B cell (primary cell): ENCODE data around the gene NDC80. TPM values are rescaled to one million over a fixed set of nuclear protein-coding genes. Genes with fewer than 3 reads are reported as not detected.

Source experiments
- ATAC-seq: fragments of 200-7000 bp; cut with Tn5 transposase; one replicate; pipeline ENCODE4 v1.10.0; 2021; ENCODE audit warnings: low read depth, mild to moderate bottlenecking, moderate number of reproducible peaks, moderate library complexity
- CTCF ChIA-PET: fragments of 350-600 bp; sonication (Branson Sonifier 250); formaldehyde crosslinking; loops from one replicate; lab custom pipeline; 2021; ENCODE audit warnings: antibody characterized with exemption, inconsistent platforms; lab: Charles Lee
- POLR2A ChIA-PET: fragments of 350-600 bp; sonication (Branson Sonifier 250); formaldehyde crosslinking; loops from one replicate; lab custom pipeline; 2021; ENCODE audit warnings: antibody characterized with exemption; lab: Charles Lee
- DNase-seq: peaks from one replicate; pipeline ENCODE4 v3.0.0; 2013
- H2AFZ ChIP-seq: 2 replicates; pipeline ENCODE4 v1.6.1; 2012; ENCODE audit warnings: mild to moderate bottlenecking, low read depth, low read length; ENCODE audit not compliant: insufficient read depth, poor library complexity, severe bottlenecking
- H3K27ac ChIP-seq, 2 donors: 1 replicate in 1 of 2; 2 replicates in 1 of 2; pipeline ENCODE4 v1.5.1; 2012 to 2013; ENCODE audit warnings: low read length in 2 of 2, mild to moderate bottlenecking in 2 of 2, moderate library complexity in 1 of 2
- H3K27me3 ChIP-seq, 4 experiments: fragments of 200-600 bp in 1 of 4; sonication (generic) in 1 of 4; replicated peaks in 1 of 4; 1 replicate in 2 of 4; 2 replicates in 2 of 4; pipeline versions ENCODE4 v1.6.1 to v1.7.0; 2013 to 2016; ENCODE audit warnings: low read length in 3 of 4, mild to moderate bottlenecking in 2 of 4, mixed read lengths in 1 of 4, moderate library complexity in 1 of 4; ENCODE audit not compliant: insufficient read depth in 4 of 4, control insufficient read depth in 3 of 4; ENCODE audit errors: control extremely low read depth in 1 of 4
- H3K36me3 ChIP-seq, 2 experiments: replicated peaks in 1 of 2; 1 replicate in 1 of 2; 2 replicates in 1 of 2; pipeline versions ENCODE4 v1.6.1 to v1.7.1; 2013; ENCODE audit warnings: low read length in 1 of 2; ENCODE audit not compliant: insufficient read depth in 2 of 2, control insufficient read depth in 1 of 2; ENCODE audit errors: control extremely low read depth in 1 of 2, extremely low read depth in 1 of 2
- H3K4me1 ChIP-seq, 2 donors: fragments of 200-600 bp in 1 of 2; sonication (generic) in 1 of 2; 1 replicate in 1 of 2; 2 replicates in 1 of 2; pipeline versions ENCODE4 v1.5.1 to v1.6.1; 2013 to 2017; ENCODE audit warnings: low read length in 2 of 2; ENCODE audit not compliant: control insufficient read depth in 2 of 2, insufficient read depth in 2 of 2
- H3K4me2 ChIP-seq: replicated peaks from 2 replicates; pipeline ENCODE3; 2012; ENCODE audit warnings: mild to moderate bottlenecking, low read depth, low read length; ENCODE audit not compliant: poor library complexity, severe bottlenecking
- H3K4me3 ChIP-seq, 5 experiments: fragments of 200-600 bp in 1 of 5; sonication (generic) in 1 of 5; 1 replicate in 3 of 5; 2 replicates in 2 of 5; pipeline versions ENCODE4 v1.5.1 to v1.7.0; 2011 to 2016; ENCODE audit warnings: low read length in 4 of 5, mild to moderate bottlenecking in 4 of 5, low read depth in 2 of 5, control low read depth in 1 of 5, moderate library complexity in 1 of 5; ENCODE audit not compliant: insufficient read depth in 1 of 5; ENCODE audit errors: control extremely low read depth in 1 of 5, extremely low read depth in 1 of 5
- H3K79me2 ChIP-seq: fragments of 200-600 bp; sonication (generic); one replicate; pipeline ENCODE4 v1.6.0; 2016; ENCODE audit warnings: low read length; ENCODE audit not compliant: control insufficient read depth, insufficient read depth
- H3K9ac ChIP-seq: fragments of 200-600 bp; sonication (generic); 2 replicates; pipeline ENCODE4 v1.6.1; 2017; ENCODE audit warnings: mild to moderate bottlenecking, low read length, moderate library complexity
- H3K9me3 ChIP-seq, 3 donors: one replicate each; pipeline versions ENCODE4 v1.6.1 to v1.7.1; 2013; ENCODE audit warnings: low read length in 2 of 3; ENCODE audit not compliant: control insufficient read depth in 2 of 3, insufficient read depth in 1 of 3; ENCODE audit errors: control extremely low read depth in 1 of 3
- H4K20me1 ChIP-seq: 2 replicates; pipeline ENCODE4 v1.6.0; 2012; ENCODE audit warnings: mild to moderate bottlenecking, low read length; ENCODE audit not compliant: insufficient read depth, control insufficient read depth, poor library complexity, severe bottlenecking
- H3K27ac Mint-ChIP-seq: one replicate; pipeline ENCODE4 v1.8.0; 2021; ENCODE audit warnings: mixed read lengths
- H3K27me3 Mint-ChIP-seq: one replicate; pipeline ENCODE4 v1.8.0; 2021; ENCODE audit warnings: mixed read lengths
- H3K4me1 Mint-ChIP-seq: one replicate; pipeline ENCODE4 v1.8.0; 2021; ENCODE audit warnings: mixed read lengths
- H3K4me3 Mint-ChIP-seq: one replicate; pipeline ENCODE4 v1.8.0; 2021; ENCODE audit warnings: mixed read lengths
- H3K9me3 Mint-ChIP-seq: one replicate; pipeline ENCODE4 v1.8.0; 2022; ENCODE audit warnings: mixed read lengths; ENCODE audit not compliant: insufficient read depth
- EZH2 ChIP-seq: IDR thresholded peaks from 2 replicates; pipeline ENCODE4 v1.6.1; 2012; ENCODE audit warnings: borderline replicate concordance, low read depth, mild to moderate bottlenecking, moderate library complexity, low read length; ENCODE audit not compliant: insufficient read depth, poor library complexity, severe bottlenecking
- WGBS: methylation state at CpG from one replicate; pipeline ENCODE4 v1.1.5; 2013; ENCODE audit warnings: missing lambda C conversion rate; ENCODE audit not compliant: insufficient coverage; 5-methylcytosine and 5-hydroxymethylcytosine counted together
- intact Hi-C: fragments of 100-400 bp; cut with micrococcal nuclease; formaldehyde crosslinking; loops from one replicate; pipeline ENCODE4 v1.10.0; 2022
- polyA plus RNA-seq: library from polyadenylated mRNA; depleted of rRNA; stranded (reverse); fragments of >200 nt; gene quantifications from 2 replicates; pipeline ENCODE4 v1.2.3, GENCODE V29; 2012
- total RNA-seq, 2 donors: library from RNA; stranded (reverse); fragments of 120-200 nt in 1 of 2; gene quantifications; 1 replicate in 1 of 2; 2 replicates in 1 of 2; pipeline versions ENCODE4 v1.2.3 to v1.2.4, GENCODE V29; 2013 to 2022
- TF ChIP-seq, protein P1 (sequence below): fragments of 200-600 bp; IDR thresholded peaks from one replicate; pipeline ENCODE4 v1.8.0; 2022; ENCODE audit warnings: antibody characterized with exemption, mild to moderate bottlenecking

Gene NDC80
- total and polyA plus RNA-seq, 2 donors (not counting 1 experiment from before 2014, with no cell fraction given): 1.3 to 3.9 TPM

DNA sequence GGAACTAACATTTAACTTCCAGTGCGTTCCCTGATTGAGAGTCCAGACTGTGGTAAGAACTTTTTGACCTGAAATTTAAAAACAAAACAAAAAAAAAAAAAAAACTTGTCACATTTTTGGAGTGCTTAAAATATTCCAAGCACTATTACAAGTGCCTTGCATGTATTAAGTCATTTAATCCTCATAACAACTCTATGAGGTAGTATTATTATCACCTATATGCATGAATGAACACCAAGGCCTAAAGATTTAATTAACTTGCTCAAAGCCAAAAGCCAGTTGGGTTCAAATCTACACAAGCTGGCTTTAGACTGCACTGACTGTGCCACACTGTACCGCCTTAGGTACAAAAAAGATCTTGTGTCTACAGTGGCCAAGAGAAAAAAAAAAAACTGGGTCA, 35.3 kb upstream of the NDC80 start:
- peaks cover 35% of the 10 kb centered on the region for H3K4me1 Mint-ChIP-seq
- CTCF ChIA-PET: interaction anchor here (0.6 to 3.4 kb wide), 3 partner anchors 11 to 556 kb away, joined by 3 to 15 read pairs (median 3); no protein-coding TSS in a partner anchor

GRCh38 chr18:2536493-2536892, 34.9 kb upstream of the NDC80 start:
- 97% methylated on average over 2 of the region's 4 CpGs for WGBS
- no peak overlapping the region for H3K4me2 ChIP-seq
- no peak overlapping the region for H3K4me3 ChIP-seq
- Mint-ChIP-seq H3K4me1 (peaks cover 35% of the 10 kb centered on the region), H3K27me3 (no peaks in the 10 kb centered on the region), H3K4me3 (peak overlapping the region; percentile 11), H3K9me3 (no peaks in the 10 kb centered on the region), H3K27ac (peak overlapping the region; percentile 22)
- H3K9me3 ChIP-seq: peaks cover 0 to 7% (median 0%) of the 10 kb centered on the region in 3 donors
- H3K27ac ChIP-seq: no peak overlapping the region
- no peaks in the 10 kb centered on the region for H4K20me1 ChIP-seq
- ATAC-seq (no peak), DNase-seq (no peak)
- no peak for TF ChIP-seq EZH2
- TF ChIP-seq, protein P1, sequence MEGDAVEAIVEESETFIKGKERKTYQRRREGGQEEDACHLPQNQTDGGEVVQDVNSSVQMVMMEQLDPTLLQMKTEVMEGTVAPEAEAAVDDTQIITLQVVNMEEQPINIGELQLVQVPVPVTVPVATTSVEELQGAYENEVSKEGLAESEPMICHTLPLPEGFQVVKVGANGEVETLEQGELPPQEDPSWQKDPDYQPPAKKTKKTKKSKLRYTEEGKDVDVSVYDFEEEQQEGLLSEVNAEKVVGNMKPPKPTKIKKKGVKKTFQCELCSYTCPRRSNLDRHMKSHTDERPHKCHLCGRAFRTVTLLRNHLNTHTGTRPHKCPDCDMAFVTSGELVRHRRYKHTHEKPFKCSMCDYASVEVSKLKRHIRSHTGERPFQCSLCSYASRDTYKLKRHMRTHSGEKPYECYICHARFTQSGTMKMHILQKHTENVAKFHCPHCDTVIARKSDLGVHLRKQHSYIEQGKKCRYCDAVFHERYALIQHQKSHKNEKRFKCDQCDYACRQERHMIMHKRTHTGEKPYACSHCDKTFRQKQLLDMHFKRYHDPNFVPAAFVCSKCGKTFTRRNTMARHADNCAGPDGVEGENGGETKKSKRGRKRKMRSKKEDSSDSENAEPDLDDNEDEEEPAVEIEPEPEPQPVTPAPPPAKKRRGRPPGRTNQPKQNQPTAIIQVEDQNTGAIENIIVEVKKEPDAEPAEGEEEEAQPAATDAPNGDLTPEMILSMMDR: no peak
- no peaks in the 10 kb centered on the region for H3K27me3 ChIP-seq
- no peaks in the 10 kb centered on the region for H3K79me2 ChIP-seq
- intact Hi-C loops: no loop called here
- peaks cover 25 to 28% of the 10 kb centered on the region in 2 donors for H3K4me1 ChIP-seq
- H2AFZ ChIP-seq: no peak overlapping the region
- ChIA-PET POLR2A (no interaction called here), CTCF (interaction anchor here (0.8 to 3.4 kb wide), 3 partner anchors 11 to 449 kb away, joined by 4 to 15 read pairs (median 4); no protein-coding TSS in a partner anchor)
- H3K36me3 ChIP-seq: peaks cover 2 to 6% of the 10 kb centered on the region in 2 experiments
- H3K9ac ChIP-seq: no peak overlapping the region

More for the DNA sequence above, 35.3 kb upstream of the NDC80 start:
- POLR2A ChIA-PET: no interaction called here
- H3K9me3 Mint-ChIP-seq: no peaks in the 10 kb centered on the region
- Histone ChIP-seq H2AFZ (no peak overlapping the region), H3K4me3 (peak overlapping the region in 1 of 5 experiments; percentile 33), H3K79me2 (no peaks in the 10 kb centered on the region), H3K36me3 (peaks cover 2 to 6% of the 10 kb centered on the region in 2 experiments), H3K27ac (peak overlapping the region in 1 of 2 donors; percentile 74), H4K20me1 (no peaks in the 10 kb centered on the region), H3K9ac (peak overlapping the region; percentile 30), H3K9me3 (peaks cover 0 to 11% (median 0%) of the 10 kb centered on the region in 3 donors), H3K27me3 (no peaks in the 10 kb centered on the region), H3K4me1 (peaks cover 25 to 28% of the 10 kb centered on the region in 2 donors), H3K4me2 (peak overlapping the region; percentile 62)
- WGBS: 100% methylated on average over 1 of the region's 2 CpGs
- peak overlapping the region; percentile 11 for H3K4me3 Mint-ChIP-seq
- peak overlapping the region; percentile 22 for H3K27ac Mint-ChIP-seq
- DNase-seq (no peak), ATAC-seq (no peak)
- no peak for TF ChIP-seq EZH2
- TF ChIP-seq, protein P1: no peak
- intact Hi-C loops: no loop called here
- H3K27me3 Mint-ChIP-seq: no peaks in the 10 kb centered on the region
